ENCODE measurements around the gene FOXC1. TPM values are rescaled to one million over a fixed set of nuclear protein-coding genes. Genes with fewer than 3 reads are reported as not detected.

Gene FOXC1
- total RNA-seq, 1 donor from 2014 or later: 7.1 TPM

DNA sequence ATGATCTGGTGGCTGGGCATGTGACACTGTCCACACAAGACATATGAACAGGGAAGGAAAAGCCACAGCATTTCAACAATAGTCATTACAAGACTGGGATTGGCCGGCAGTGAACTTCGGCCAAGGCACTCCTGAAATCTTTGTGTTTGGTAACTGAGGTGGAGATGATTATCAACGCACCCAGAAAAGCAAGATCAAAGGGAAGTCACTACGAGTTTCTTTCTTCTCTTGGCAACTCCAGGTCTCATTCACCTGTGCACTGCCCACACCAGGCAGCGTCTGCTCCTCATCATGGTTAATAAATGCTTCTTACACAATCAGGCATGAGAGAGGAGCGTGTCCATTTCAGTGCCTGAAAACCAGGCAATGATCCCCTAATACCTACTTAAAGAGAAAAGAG lies 20.5 kb upstream of the FOXC1 start:
- H3K4me1 ChIP-seq: no peaks in the 10 kb centered on the region
- peaks cover 35% of the 10 kb centered on the region for H3K27me3 ChIP-seq (ENCODE audit: low read depth)
- H3K27ac ChIP-seq (replicated peaks): no peak overlapping the region
- TF ChIP-seq CTCF (IDR thresholded peaks at IDR 0.05; ENCODE audit: borderline replicate concordance): no peak
- DNase-seq: no peak
- H3K36me3 ChIP-seq: no peaks in the 10 kb centered on the region
- H3K9me3 ChIP-seq (replicated peaks): no peaks in the 10 kb centered on the region
- intact Hi-C loops (cut with micrococcal nuclease): no loop called here
- H3K4me3 ChIP-seq: no peak overlapping the region

DNA sequence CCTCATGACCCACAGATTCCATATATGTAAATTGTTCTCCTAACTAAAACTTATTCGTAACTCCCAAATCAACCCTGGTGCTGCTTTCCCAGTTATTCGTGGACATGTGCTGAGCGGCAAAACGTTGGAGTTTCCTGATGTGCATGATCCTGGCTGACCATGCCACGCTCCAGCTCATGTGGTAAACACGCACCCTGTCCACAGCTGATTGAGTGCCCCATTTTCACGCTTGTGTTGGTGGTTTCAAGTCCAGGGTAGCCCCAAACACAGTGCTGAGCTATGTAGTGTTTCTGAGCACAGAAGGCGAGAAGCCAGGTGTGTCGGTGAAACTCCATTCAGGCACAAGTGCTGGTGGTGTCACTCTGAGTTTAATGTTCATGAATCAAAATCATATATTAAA lies 19.1 kb upstream of the FOXC1 start:
- Histone ChIP-seq H3K4me1 (no peaks in the 10 kb centered on the region), H3K27ac (replicated peaks) (no peak overlapping the region), H3K4me3 (no peak overlapping the region), H3K36me3 (no peaks in the 10 kb centered on the region), H3K27me3 (ENCODE audit: low read depth) (peaks cover 48% of the 10 kb centered on the region), H3K9me3 (replicated peaks) (no peaks in the 10 kb centered on the region)
- TF ChIP-seq CTCF (IDR thresholded peaks at IDR 0.05; ENCODE audit: borderline replicate concordance): no peak
- DNase-seq: no peak
- intact Hi-C loops (cut with micrococcal nuclease): loop anchor here (10.0 kb wide), 2 partner anchors 854 to 1044 kb away; no protein-coding TSS in a partner anchor

- DNase-seq: no peak
- Histone ChIP-seq H3K27me3 (ENCODE audit: low read depth) (peaks cover 54% of the 10 kb centered on the region), H3K9me3 (replicated peaks) (no peaks in the 10 kb centered on the region), H3K4me3 (no peak overlapping the region), H3K27ac (replicated peaks) (no peak overlapping the region), H3K36me3 (no peaks in the 10 kb centered on the region), H3K4me1 (peaks cover 5% of the 10 kb centered on the region)
- intact Hi-C loops (cut with micrococcal nuclease): loop anchor here (10.0 kb wide), 2 partner anchors 854 to 1044 kb away; no protein-coding TSS in a partner anchor
- TF ChIP-seq CTCF (IDR thresholded peaks at IDR 0.05; ENCODE audit: borderline replicate concordance): no peak
These were observed 18.5 kb upstream of the FOXC1 start for GRCh38 chr6:1591243-1591642.

- Histone ChIP-seq H3K27ac (replicated peaks) (no peak overlapping the region), H3K36me3 (no peaks in the 10 kb centered on the region), H3K4me1 (peaks cover 10% of the 10 kb centered on the region), H3K9me3 (replicated peaks) (no peaks in the 10 kb centered on the region), H3K4me3 (no peak overlapping the region), H3K27me3 (ENCODE audit: low read depth) (peaks cover 54% of the 10 kb centered on the region)
- intact Hi-C loops (cut with micrococcal nuclease): loop anchor here (10.0 kb wide), 2 partner anchors 853 to 1043 kb away; no protein-coding TSS in a partner anchor
- DNase-seq: no peak
- TF ChIP-seq CTCF (IDR thresholded peaks at IDR 0.05; ENCODE audit: borderline replicate concordance): no peak
These were observed 17.8 kb upstream of the FOXC1 start for GRCh38 chr6:1591926-1592325.

GRCh38 chr6:1592852-1593251 lies 16.9 kb upstream of the FOXC1 start:
- H3K36me3 ChIP-seq: no peaks in the 10 kb centered on the region
- H3K27ac ChIP-seq (replicated peaks): no peak overlapping the region
- no peaks in the 10 kb centered on the region for H3K9me3 ChIP-seq (replicated peaks)
- peaks cover 10% of the 10 kb centered on the region for H3K4me1 ChIP-seq
- TF ChIP-seq CTCF (IDR thresholded peaks at IDR 0.05; ENCODE audit: borderline replicate concordance): no peak
- peaks cover 59% of the 10 kb centered on the region for H3K27me3 ChIP-seq (ENCODE audit: low read depth)
- DNase-seq: no peak
- no peak overlapping the region for H3K4me3 ChIP-seq
- intact Hi-C loops (cut with micrococcal nuclease): loop anchor here (10.0 kb wide), 2 partner anchors 852 to 1042 kb away; no protein-coding TSS in a partner anchor
